ENCODE data around the gene LAMP1.

DNA sequence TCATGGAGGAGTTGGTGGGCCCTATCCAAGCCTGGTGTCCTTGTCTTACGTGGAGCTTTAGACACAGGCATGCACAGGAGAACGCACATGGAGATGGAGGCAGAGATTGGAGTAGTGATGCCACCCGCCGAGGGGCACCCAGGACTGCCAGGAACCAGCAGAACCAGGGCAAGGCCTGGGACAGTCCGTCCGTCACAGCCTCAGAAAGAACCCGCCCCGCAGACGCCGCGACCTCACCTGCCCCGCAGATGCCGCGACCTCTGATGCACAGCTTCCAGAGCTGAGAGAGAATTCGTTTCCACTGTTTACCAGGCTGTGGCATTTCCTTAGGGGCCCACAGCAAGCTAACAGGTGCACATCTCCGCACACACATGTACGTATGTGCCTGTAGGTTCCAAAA lies 51.6 kb downstream of the LAMP1 start:
- TF ChIP-seq, protein P1, sequence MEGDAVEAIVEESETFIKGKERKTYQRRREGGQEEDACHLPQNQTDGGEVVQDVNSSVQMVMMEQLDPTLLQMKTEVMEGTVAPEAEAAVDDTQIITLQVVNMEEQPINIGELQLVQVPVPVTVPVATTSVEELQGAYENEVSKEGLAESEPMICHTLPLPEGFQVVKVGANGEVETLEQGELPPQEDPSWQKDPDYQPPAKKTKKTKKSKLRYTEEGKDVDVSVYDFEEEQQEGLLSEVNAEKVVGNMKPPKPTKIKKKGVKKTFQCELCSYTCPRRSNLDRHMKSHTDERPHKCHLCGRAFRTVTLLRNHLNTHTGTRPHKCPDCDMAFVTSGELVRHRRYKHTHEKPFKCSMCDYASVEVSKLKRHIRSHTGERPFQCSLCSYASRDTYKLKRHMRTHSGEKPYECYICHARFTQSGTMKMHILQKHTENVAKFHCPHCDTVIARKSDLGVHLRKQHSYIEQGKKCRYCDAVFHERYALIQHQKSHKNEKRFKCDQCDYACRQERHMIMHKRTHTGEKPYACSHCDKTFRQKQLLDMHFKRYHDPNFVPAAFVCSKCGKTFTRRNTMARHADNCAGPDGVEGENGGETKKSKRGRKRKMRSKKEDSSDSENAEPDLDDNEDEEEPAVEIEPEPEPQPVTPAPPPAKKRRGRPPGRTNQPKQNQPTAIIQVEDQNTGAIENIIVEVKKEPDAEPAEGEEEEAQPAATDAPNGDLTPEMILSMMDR (IDR thresholded peaks at IDR 0.05) = no peak
- TF ChIP-seq POLR2AphosphoS5 (IDR thresholded peaks at IDR 0.05; ENCODE audit: insufficient read depth in 1 of 2, low read depth in 1 of 2) = no peak
